Stomach (tissue), 4 donors: Measurements from ENCODE around the gene DOCK3.

Experiments used
- EP300 ChIP-seq: sonication (generic); formaldehyde crosslinking; IDR thresholded peaks from one replicate; pipeline ENCODE4 v1.6.1; 2017; ENCODE audit warnings: antibody characterized with exemption
- POLR2A ChIP-seq, 4 donors: fragments of 450-650 bp; IDR thresholded peaks; one replicate each; pipeline ENCODE4 v1.6.1; 2016; ENCODE audit warnings: antibody characterized with exemption in 4 of 4, control low read depth in 2 of 4, mild to moderate bottlenecking in 1 of 4, moderate library complexity in 1 of 4
- POLR2AphosphoS5 ChIP-seq, 3 donors: sonication (generic); formaldehyde crosslinking; IDR thresholded peaks; one replicate each; pipeline ENCODE4 v1.6.1; 2016; ENCODE audit warnings: antibody characterized with exemption in 3 of 3
- TF ChIP-seq, protein P1 (sequence below), 7 experiments: fragments of 450-650 bp in 4 of 7; fragments of 200-600 bp in 3 of 7; sonication (generic) in 3 of 7; IDR thresholded peaks; one replicate each; pipeline ENCODE4 v1.5.1; 2016 to 2019; ENCODE audit warnings: antibody characterized with exemption in 7 of 7, control low read depth in 2 of 7, mild to moderate bottlenecking in 1 of 7

DNA sequence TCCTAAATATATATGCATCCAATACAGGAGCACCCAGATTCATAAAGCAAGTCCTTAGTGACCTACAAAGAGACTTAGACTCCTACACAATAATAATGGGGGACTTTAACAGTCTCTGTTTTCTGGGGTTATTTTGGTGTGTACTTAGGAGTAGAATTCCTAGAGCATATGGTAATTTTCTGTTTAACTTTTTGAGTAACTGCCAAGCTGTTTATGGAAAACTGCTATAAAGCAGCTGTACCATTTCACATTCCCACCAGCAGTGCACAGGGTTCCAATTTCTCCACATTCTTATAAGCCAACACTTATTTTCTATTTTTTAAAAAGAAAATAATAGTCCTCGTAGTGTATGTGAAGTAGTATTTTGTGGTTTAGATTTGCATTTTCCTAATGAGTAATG is 68.9 kb downstream of the DOCK3 start:
- TF ChIP-seq, protein P1, sequence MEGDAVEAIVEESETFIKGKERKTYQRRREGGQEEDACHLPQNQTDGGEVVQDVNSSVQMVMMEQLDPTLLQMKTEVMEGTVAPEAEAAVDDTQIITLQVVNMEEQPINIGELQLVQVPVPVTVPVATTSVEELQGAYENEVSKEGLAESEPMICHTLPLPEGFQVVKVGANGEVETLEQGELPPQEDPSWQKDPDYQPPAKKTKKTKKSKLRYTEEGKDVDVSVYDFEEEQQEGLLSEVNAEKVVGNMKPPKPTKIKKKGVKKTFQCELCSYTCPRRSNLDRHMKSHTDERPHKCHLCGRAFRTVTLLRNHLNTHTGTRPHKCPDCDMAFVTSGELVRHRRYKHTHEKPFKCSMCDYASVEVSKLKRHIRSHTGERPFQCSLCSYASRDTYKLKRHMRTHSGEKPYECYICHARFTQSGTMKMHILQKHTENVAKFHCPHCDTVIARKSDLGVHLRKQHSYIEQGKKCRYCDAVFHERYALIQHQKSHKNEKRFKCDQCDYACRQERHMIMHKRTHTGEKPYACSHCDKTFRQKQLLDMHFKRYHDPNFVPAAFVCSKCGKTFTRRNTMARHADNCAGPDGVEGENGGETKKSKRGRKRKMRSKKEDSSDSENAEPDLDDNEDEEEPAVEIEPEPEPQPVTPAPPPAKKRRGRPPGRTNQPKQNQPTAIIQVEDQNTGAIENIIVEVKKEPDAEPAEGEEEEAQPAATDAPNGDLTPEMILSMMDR (IDR thresholded peaks at IDR 0.05), result no peak
- no peak for TF ChIP-seq POLR2A (IDR thresholded peaks at IDR 0.05)
- TF ChIP-seq EP300, result no peak
- no peak for TF ChIP-seq POLR2AphosphoS5 (IDR thresholded peaks at IDR 0.05)
